GM19043 (cell line): ENCODE measurements around the gene POLE.
A peak's percentile ranks its signal among the peaks of the same experiment; 100 is the strongest.
"Not testable (repeated sequence)": the region's sequence is repeated elsewhere in the genome, so short reads cannot be mapped to it uniquely, and the experiment has no call there.

Source experiments
- ATAC-seq: cut with Tn5 transposase; IDR thresholded peaks from one replicate; pipeline ENCODE4 v1.9.1; 2021; ENCODE audit warnings: low read depth; ENCODE audit not compliant: unreplicated experiment

The POLE gene

GRCh38 chr12:132717531-132718387 is 30.6 kb upstream of the POLE start:
- ATAC-seq, result no peak

- ATAC-seq, result no peak
Observed at GRCh38 chr12:132717011-132717410, 29.9 kb upstream of the POLE start.

GRCh38 chr12:132716356-132716755 is 29.2 kb upstream of the POLE start:
- no peak for ATAC-seq

GRCh38 chr12:132715874-132716273 is 28.7 kb upstream of the POLE start:
- ATAC-seq, result no peak

GRCh38 chr12:132713123-132713522 is 26.0 kb upstream of the POLE start:
- no peak for ATAC-seq

- no peak for ATAC-seq
Observed at GRCh38 chr12:132711080-132711843, 24.1 kb upstream of the POLE start.

- peak; percentile 92 for ATAC-seq
Observed at GRCh38 chr12:132710405-132711079, 23.4 kb upstream of the POLE start, which contains the start of gene PGAM5. PGAM5 (plus strand) TSS chr12:132710842; CDS start chr12:132710877, 35 bp downstream.

GRCh38 chr12:132710043-132710404 is 22.9 kb upstream of the POLE start:
- peak; percentile 33 for ATAC-seq

GRCh38 chr12:132708150-132708549 is 21.0 kb upstream of the POLE start:
- no peak for ATAC-seq

- no peak for ATAC-seq
Observed at GRCh38 chr12:132707241-132707640, 20.1 kb upstream of the POLE start.

- no peak for ATAC-seq
Observed at GRCh38 chr12:132703641-132704040, 16.5 kb upstream of the POLE start.

- no peak for ATAC-seq
Observed at GRCh38 chr12:132702640-132703039, 15.5 kb upstream of the POLE start.

- no peak for ATAC-seq
Observed at GRCh38 chr12:132700212-132700822, 13.2 kb upstream of the POLE start.

GRCh38 chr12:132698341-132698740 is 11.2 kb upstream of the POLE start:
- no peak for ATAC-seq

GRCh38 chr12:132695431-132695830 is 8.3 kb upstream of the POLE start:
- ATAC-seq, result no peak

GRCh38 chr12:132694888-132695287 is 7.7 kb upstream of the POLE start:
- not testable (repeated sequence) for ATAC-seq

- ATAC-seq, result not testable (repeated sequence)
Observed at GRCh38 chr12:132692030-132692429, 4.9 kb upstream of the POLE start.

- ATAC-seq, result no peak
Observed at GRCh38 chr12:132690112-132690511, 3.0 kb upstream of the POLE start.

GRCh38 chr12:132689227-132689626 is 2.1 kb upstream of the POLE start:
- ATAC-seq, result no peak

- peak; percentile 16 for ATAC-seq
Observed at GRCh38 chr12:132686825-132687210, 324 bp downstream of the POLE start.

- no peak for ATAC-seq
Observed at GRCh38 chr12:132685400-132685799, 1.7 kb downstream of the POLE start.
